T47D (cell line): ENCODE measurements around the gene KLHL12.

Source experiments
- DNase-seq, 2 experiments: peaks; one replicate each; pipeline versions ENCODE4 v3.0.0 to v3.0.0-alpha.2; 2011 to 2012; ENCODE audit warnings: low read depth in 1 of 2, low spot score in 1 of 2
- JUND ChIP-seq: IDR thresholded peaks from 2 replicates; pipeline ENCODE4 v1.6.1; 2012; ENCODE audit warnings: low read depth
- in situ Hi-C: cut with HindIII; loops from 2 replicates; pipeline ENCODE4 v1.10.0; 2016; ENCODE audit warnings: low sequenced_read_pairs, low pct_unique_long_range_greater_than_20kb

Gene KLHL12

GRCh38 chr1:202958544-202959275 is 31.7 kb upstream of the KLHL12 start:
- in situ Hi-C loops: no loop called here
- no peak for DNase-seq
- TF ChIP-seq JUND: no peak

- peak; percentile 93 to 100 for DNase-seq
- no peak for TF ChIP-seq JUND
- in situ Hi-C loops: no loop called here
Measured at GRCh38 chr1:202957733-202958543, 30.9 kb upstream of the KLHL12 start, which contains the start of gene ADIPOR1. TSS of gene ADIPOR1 (minus strand) at chr1:202958312. CDS start at chr1:202951070, 7,242 bp downstream.

- TF ChIP-seq JUND: no peak
- DNase-seq: no peak
- in situ Hi-C loops: no loop called here
Measured at GRCh38 chr1:202956969-202957368, 29.9 kb upstream of the KLHL12 start.

DNA sequence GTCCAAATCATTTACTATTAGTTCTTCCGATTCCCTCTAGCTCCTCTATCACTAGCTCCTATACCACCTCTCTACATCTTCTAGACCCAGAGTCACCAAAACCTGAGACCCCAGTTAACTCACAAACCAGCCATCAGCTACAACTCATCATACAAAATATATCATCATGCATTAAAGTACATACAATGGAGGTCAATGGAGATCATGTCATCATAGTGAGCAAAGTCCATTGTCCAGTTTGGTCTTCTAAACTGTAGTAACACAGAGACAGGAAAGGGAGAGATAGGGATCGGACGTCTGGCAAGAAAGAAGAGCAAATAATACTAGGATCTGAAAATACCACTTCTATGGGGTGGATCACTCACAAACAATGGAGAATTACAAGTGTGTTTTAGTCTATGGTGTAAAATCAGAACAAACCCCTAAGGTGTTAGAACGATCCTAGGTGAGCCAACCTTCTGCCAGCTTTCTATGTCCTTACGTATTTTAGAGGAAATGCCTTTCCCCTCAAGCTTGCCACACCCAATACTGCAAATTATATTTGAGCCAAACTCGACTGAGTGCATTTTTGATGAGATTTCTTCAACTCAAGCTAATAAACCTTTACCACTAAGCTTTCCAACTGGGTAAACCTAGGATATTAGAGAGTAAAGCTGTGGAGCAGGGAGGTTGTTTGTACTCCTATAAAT is 27.2 kb upstream of the KLHL12 start:
- no peak for TF ChIP-seq JUND
- no peak for DNase-seq
- in situ Hi-C loops: no loop called here

DNA sequence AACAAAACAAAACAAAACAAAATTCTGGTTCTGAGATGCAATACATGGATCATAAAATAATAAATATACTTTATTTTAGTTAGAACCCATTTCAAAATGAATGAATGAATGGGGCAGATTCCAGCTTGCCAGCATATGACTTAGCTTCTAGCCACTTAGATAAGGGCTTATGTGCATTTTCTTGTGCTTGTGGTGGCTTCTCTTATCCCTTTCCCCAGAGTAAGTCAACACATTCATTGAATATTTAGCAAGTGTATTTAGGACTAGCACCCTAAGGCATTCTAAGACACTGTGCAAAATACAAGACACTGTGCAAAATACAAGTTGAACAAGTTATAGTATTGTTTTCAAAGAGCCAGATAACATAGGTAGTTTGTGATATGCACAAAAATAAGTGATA is 26.4 kb upstream of the KLHL12 start:
- no peak for DNase-seq
- in situ Hi-C loops: no loop called here
- no peak for TF ChIP-seq JUND

DNA sequence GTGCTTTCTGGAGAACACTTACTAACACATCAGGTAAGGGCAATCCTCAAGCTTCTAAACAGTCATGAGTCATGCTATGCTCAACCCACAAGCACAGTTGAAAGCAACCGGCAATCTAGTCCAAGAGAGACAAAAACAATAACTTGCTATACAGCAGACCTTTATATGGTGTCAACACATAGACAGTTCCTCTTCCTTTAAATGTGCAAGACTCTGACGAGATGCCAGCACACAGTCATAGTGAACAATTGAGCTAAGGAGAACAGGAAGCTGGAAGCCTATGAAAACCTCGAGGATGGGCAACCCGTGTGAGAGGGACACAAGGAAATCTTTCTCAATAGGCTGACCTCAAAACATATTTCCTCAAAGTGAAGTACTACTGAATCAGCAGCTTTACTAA is 25.8 kb upstream of the KLHL12 start:
- DNase-seq: no peak
- TF ChIP-seq JUND: no peak
- in situ Hi-C loops: no loop called here

DNA sequence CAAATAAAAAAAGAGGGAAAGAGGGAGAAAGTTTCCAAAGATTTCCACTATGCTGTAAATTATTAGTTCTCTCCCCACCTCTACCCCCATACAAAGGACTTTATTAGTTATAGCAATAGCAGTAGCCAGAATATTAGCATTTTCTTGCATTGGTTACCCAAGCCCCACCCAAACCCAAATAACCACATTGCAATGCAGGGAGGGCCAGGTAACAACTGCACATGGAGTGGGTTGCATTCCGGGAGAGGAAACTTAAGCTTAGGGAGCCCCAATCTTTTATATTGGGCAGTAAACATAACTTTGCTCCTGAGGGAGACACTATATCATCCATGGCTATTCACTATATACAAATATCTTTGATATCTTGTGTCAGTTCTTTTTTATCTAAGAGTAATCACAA is 25.1 kb upstream of the KLHL12 start:
- in situ Hi-C loops: no loop called here
- no peak for DNase-seq
- TF ChIP-seq JUND: no peak

GRCh38 chr1:202951437-202951836 is 24.4 kb upstream of the KLHL12 start:
- no peak for DNase-seq
- no peak for TF ChIP-seq JUND
- in situ Hi-C loops: no loop called here

- no peak for TF ChIP-seq JUND
- DNase-seq: no peak
- in situ Hi-C loops: no loop called here
Measured at GRCh38 chr1:202945483-202945882, 18.4 kb upstream of the KLHL12 start.

DNA sequence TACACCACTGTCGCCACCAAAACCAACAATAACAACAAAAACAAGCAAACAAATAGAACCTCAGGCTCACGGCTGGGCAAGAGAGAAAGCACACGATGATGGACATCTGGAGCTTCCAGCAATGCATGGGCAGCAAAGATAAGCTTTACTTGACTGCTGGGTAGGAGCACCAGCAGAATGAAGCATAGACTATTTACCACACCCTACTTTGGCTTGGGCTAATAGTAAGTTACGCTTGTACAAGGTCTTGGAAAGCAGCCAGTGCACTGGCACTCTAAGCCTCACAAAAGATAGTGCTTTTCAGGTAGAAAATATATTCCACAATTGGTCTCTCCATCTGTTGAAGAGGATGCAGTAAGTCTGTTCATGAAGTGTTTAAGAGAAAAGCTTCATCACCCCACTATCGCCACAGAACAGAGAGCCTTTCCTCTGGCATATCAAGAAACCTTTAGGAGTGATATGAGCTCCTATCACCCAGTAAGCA is 17.4 kb upstream of the KLHL12 start:
- in situ Hi-C loops: no loop called here
- TF ChIP-seq JUND: no peak

DNA sequence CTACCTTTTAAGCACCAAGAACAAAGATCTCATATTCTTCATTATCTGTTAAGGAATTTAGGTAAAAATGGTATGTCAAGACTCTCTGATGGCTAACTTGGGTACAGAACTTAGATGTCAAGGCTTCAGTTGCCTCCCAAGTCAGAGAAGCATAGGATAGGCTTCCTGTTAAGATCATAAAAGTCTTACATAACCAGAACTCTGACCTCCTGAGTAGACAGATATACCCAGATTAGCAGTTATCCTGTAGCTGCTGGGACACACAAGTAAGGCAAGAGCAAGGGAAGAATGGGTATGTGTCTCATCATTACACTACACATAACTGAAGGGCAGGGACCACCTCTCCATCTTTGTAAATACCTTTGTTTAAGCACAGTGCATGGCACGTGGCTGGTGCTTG is 15.4 kb upstream of the KLHL12 start:
- in situ Hi-C loops: no loop called here
- no peak for TF ChIP-seq JUND

More for the DNA sequence above, 17.4 kb upstream of the KLHL12 start:
- no peak for DNase-seq

DNA sequence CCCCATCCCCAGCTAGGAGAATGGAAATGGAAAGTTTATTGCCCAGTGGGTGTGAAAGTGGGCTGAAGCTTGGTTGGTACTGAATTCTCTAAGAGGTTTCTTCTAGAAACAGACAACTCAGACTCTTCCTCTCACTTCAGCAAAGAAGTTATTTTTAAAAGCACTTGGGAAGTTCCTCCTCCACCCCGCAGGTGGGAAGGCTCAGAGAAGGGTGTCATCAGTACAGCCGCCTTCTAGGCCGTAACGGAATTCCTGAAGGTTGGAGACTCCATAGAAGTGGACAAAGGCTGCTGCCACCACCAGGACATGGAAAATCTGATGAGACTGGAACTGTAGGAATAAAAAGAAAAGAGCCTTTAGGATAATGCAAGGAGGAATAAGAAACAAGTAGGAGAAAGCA is 14.3 kb upstream of the KLHL12 start:
- no peak for TF ChIP-seq JUND
- DNase-seq: no peak
- in situ Hi-C loops: no loop called here

More for the DNA sequence above, 15.4 kb upstream of the KLHL12 start:
- DNase-seq: no peak
